ENCODE results near the gene P2RX7. TPM values are rescaled to one million over a fixed set of nuclear protein-coding genes. Genes with fewer than 3 reads are reported as not detected.

The P2RX7 gene
- total and polyA plus RNA-seq, 9 of the 15 experiments (the other 6 are each of a cell fraction or from before 2014, with no cell fraction given), result 0.04 to 0.65 (median 0.30) TPM

DNA sequence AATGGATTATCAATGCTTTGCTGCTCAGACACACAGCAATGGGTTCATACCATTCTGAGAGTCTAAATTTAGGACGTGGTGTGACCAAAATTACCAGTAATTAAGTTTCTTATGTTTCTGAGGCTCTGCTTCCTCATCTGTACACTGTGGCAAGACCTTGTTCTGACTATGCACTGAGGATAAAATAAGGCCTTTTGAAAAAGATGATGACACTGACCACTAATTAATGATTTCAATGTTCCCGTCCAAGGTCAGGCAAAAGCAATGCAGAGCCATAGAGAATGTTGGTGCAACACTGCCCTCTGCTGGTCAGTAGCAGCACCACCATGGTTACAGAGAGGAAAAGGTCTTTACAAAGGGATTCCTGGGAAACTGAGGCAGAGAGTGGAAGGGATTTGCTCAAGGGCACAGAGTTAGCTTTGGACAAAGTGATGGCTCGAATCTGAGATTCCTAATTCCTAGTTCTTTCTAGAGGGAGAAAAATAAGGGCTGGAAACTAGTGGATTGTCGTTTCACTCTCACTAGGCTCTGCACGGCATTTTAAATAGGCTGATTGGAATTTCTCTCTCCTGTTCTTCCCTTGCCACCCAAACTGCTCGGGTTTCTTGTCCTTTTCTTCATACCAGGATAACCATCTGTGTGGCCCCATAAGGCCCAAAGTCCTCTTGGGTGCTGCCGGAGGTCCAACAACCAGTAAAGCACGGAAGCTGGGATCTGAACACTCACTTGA is 22.3 kb upstream of the P2RX7 start (continued):
- TF ChIP-seq, protein P1, sequence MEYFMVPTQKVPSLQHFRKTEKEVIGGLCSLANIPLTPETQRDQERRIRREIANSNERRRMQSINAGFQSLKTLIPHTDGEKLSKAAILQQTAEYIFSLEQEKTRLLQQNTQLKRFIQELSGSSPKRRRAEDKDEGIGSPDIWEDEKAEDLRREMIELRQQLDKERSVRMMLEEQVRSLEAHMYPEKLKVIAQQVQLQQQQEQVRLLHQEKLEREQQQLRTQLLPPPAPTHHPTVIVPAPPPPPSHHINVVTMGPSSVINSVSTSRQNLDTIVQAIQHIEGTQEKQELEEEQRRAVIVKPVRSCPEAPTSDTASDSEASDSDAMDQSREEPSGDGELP (CRISPR knock-in tag; IDR thresholded peaks at IDR 0.05; ENCODE audit: borderline replicate concordance), result no peak
- no peak for TF ChIP-seq MCM5 (IDR thresholded peaks at IDR 0.05; ENCODE audit: low read depth)
- TF ChIP-seq PRMT5 (CRISPR knock-in tag; IDR thresholded peaks at IDR 0.05), result no peak
- no peak for TF ChIP-seq ELF1 (tag; IDR thresholded peaks at IDR 0.05)
- TF ChIP-seq CC2D1A (IDR thresholded peaks at IDR 0.05), result peak; percentile 68; the same call in 1 of the 2 replicates
- no peak for TF ChIP-seq CCAR2 (IDR thresholded peaks at IDR 0.05; ENCODE audit: low read depth, low read length)
- TF ChIP-seq TRIM24 (IDR thresholded peaks at IDR 0.05), result no peak
- no peak for TF ChIP-seq NCOA6 (IDR thresholded peaks at IDR 0.05)
- TF ChIP-seq ZNF217 (CRISPR knock-in tag; IDR thresholded peaks at IDR 0.05), result no peak
- no peak for TF ChIP-seq DIDO1 (tag; IDR thresholded peaks at IDR 0.05; ENCODE audit: low read depth)
- TF ChIP-seq MTA1 (IDR thresholded peaks at IDR 0.05; ENCODE audit: borderline replicate concordance), result no peak
- TF ChIP-seq RHOXF2B (CRISPR knock-in tag; conservative IDR thresholded peaks at IDR 0.05), result no peak
- TF ChIP-seq ETS2 (tag; IDR thresholded peaks at IDR 0.05; ENCODE audit: borderline replicate concordance, poor library complexity, severe bottlenecking), result no peak
- TF ChIP-seq FOXK1 (CRISPR knock-in tag; IDR thresholded peaks at IDR 0.05; ENCODE audit: borderline replicate concordance), result no peak
- peak; percentile 30; the same call in 1 of the 2 replicates for TF ChIP-seq DPF2 (IDR thresholded peaks at IDR 0.05)
- TF ChIP-seq, protein P2, sequence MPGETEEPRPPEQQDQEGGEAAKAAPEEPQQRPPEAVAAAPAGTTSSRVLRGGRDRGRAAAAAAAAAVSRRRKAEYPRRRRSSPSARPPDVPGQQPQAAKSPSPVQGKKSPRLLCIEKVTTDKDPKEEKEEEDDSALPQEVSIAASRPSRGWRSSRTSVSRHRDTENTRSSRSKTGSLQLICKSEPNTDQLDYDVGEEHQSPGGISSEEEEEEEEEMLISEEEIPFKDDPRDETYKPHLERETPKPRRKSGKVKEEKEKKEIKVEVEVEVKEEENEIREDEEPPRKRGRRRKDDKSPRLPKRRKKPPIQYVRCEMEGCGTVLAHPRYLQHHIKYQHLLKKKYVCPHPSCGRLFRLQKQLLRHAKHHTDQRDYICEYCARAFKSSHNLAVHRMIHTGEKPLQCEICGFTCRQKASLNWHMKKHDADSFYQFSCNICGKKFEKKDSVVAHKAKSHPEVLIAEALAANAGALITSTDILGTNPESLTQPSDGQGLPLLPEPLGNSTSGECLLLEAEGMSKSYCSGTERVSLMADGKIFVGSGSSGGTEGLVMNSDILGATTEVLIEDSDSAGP (CRISPR knock-in tag; IDR thresholded peaks at IDR 0.05), result no peak
- no peak for TF ChIP-seq TRIM25 (IDR thresholded peaks at IDR 0.05; ENCODE audit: borderline replicate concordance)
- peak; percentile 64; the same call in 1 of the 2 replicates for TF ChIP-seq XRCC5 (IDR thresholded peaks at IDR 0.05; ENCODE audit: low read depth, low read length)
- TF ChIP-seq SMAD2 (IDR thresholded peaks at IDR 0.05; ENCODE audit: low read depth, low read length), result no peak
- no peak for TF ChIP-seq ZNF778 (CRISPR knock-in tag; IDR thresholded peaks at IDR 0.05)
- TF ChIP-seq, protein P3, sequence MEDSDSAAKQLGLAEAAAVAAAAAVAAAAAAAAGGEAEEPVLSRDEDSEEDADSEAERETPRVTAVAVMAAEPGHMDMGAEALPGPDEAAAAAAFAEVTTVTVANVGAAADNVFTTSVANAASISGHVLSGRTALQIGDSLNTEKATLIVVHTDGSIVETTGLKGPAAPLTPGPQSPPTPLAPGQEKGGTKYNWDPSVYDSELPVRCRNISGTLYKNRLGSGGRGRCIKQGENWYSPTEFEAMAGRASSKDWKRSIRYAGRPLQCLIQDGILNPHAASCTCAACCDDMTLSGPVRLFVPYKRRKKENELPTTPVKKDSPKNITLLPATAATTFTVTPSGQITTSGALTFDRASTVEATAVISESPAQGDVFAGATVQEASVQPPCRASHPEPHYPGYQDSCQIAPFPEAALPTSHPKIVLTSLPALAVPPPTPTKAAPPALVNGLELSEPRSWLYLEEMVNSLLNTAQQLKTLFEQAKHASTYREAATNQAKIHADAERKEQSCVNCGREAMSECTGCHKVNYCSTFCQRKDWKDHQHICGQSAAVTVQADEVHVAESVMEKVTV (CRISPR knock-in tag; IDR thresholded peaks at IDR 0.05), result peak; percentile 76
- TF ChIP-seq CTBP1 (IDR thresholded peaks at IDR 0.05; ENCODE audit: borderline replicate concordance), result peak; percentile 66; the same call in 1 of the 2 replicates
